Measurements from ENCODE around the gene WAS. TPM values are rescaled to one million over a fixed set of nuclear protein-coding genes. Genes with fewer than 3 reads are reported as not detected.

The WAS gene
- total and polyA plus RNA-seq, 2 of the 8 experiments (the other 6 are each of a cell fraction or from before 2014, with no cell fraction given): 0.63 to 0.65 TPM

DNA sequence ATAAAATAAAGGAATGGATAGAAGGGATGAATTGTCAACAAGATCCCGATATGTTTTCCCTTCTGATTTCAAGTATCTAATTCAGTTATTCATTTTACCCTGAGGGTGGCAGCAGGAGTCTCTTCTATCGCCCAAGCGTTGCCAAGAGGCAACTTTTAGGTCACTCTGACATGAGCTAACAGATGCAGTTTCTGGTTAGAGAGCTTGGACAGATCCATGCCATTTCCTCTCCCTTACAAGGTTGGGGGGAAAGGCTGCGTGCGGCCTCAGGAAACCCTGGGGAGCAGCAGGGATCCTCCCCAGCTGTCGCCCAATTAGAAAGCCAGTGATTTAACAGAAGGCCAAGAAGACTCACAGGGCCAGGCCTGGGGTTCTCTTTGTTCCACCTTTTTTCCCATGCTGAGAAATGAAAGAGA, 35.3 kb upstream of the WAS start:
- 13% methylated on average over 6 of the region's 6 CpGs; no CpG with 5 or more reads in 1 of the 2 experiments for whole genome bisulfite sequencing, 2 experiments (ENCODE audit: extremely low coverage in 1 of 2, insufficient coverage in 1 of 2, insufficient read length in 1 of 2, insufficient replicate concordance in 2 of 2, low coverage in 1 of 2, low lambda C conversion rate in 2 of 2, missing lambda C conversion rate in 1 of 2)
- Histone ChIP-seq H3K23me2 (ENCODE audit: low read depth, low read length) (no peaks in the 10 kb centered on the region), H3K79me1 (ENCODE audit: low read depth, low read length) (no peaks in the 10 kb centered on the region), H4K5ac (ENCODE audit: insufficient read length, low read depth, low read length) (no peak overlapping the region), H3K27me3 (replicated peaks in 1 of 4; ENCODE audit: control insufficient read depth in 3 of 4, extremely low read depth in 1 of 4, insufficient read depth in 3 of 4, low read length in 3 of 4) (no peaks in the 10 kb centered on the region), H3K4me2 (ENCODE audit: insufficient read depth in 1 of 2, low read depth in 2 of 2, low read length in 2 of 2) (no peak overlapping the region; a peak in 1 of 4 replicates), H4K20me1 (replicated peaks in 1 of 2; ENCODE audit: control insufficient read depth in 1 of 2, insufficient read depth in 2 of 2, low read length in 2 of 2) (no peaks in the 10 kb centered on the region), H3K9ac (replicated peaks in 1 of 4; ENCODE audit: extremely low read depth in 1 of 4, low read depth in 3 of 4, low read length in 3 of 4) (no peak overlapping the region), H3K14ac (ENCODE audit: insufficient read length) (no peak overlapping the region), H3K36me3 (ENCODE audit: control insufficient read depth in 2 of 4, insufficient read depth in 4 of 4, low read length in 3 of 4) (no peaks in the 10 kb centered on the region), H3K9me3 (ENCODE audit: insufficient read depth in 2 of 2, low read depth in 1 of 2, low read length in 1 of 2) (no peaks in the 10 kb centered on the region), H4K91ac (replicated peaks; ENCODE audit: insufficient read length, low read length) (no peak overlapping the region), H3K23ac (ENCODE audit: insufficient read length) (no peak overlapping the region), H2AK5ac (ENCODE audit: low read depth, low read length) (no peak overlapping the region), H3K18ac (ENCODE audit: extremely low read depth, low read length) (no peak overlapping the region), H3K27ac (ENCODE audit: low read depth, low read length) (no peak overlapping the region), H2AFZ (ENCODE audit: low read length) (no peak overlapping the region), H3K4ac (replicated peaks; ENCODE audit: insufficient read length, low read depth, low read length) (no peak overlapping the region), H2BK15ac (ENCODE audit: low read length) (no peak overlapping the region), H3K56ac (replicated peaks; ENCODE audit: insufficient read length, low read depth, low read length) (no peak overlapping the region), H3K4me1 (replicated peaks in 1 of 4; ENCODE audit: control insufficient read depth in 3 of 4, insufficient read depth in 4 of 4, low read length in 3 of 4) (peaks cover 0 to 3% (median under 1%) of the 10 kb centered on the region in 4 experiments; a peak in 3 of 7 replicates), H4K8ac (ENCODE audit: extremely low read depth, insufficient read depth, low read length) (no peak overlapping the region), H2BK120ac (replicated peaks; ENCODE audit: low read depth, low read length) (no peak overlapping the region), H2BK12ac (ENCODE audit: low read depth, low read length) (no peak overlapping the region), H2BK20ac (ENCODE audit: low read length) (no peak overlapping the region), H3K4me3 (ENCODE audit: extremely low read depth in 1 of 4, insufficient read depth in 2 of 4, low read depth in 3 of 4, low read length in 4 of 4) (no peak overlapping the region), H3K79me2 (ENCODE audit: control insufficient read depth in 1 of 2, insufficient read depth in 2 of 2, low read length in 2 of 2) (no peaks in the 10 kb centered on the region), H2BK5ac (ENCODE audit: low read depth, low read length) (no peak overlapping the region)
- peak; percentile 94 for FAIRE-seq
- ChIA-PET CTCF (ENCODE audit: partially characterized antibody) (interaction anchor here (0.7 to 1.5 kb wide), 9 partner anchors 9 to 1325 kb away, joined by 3 to 8 read pairs (median 3); partner anchors contain the start of gene SUV39H1), POLR2A (ENCODE audit: partially characterized antibody) (interaction anchor here (1.1 to 1.6 kb wide), 4 partner anchors 49 to 280 kb away, joined by 3 to 4 read pairs (median 3); partner anchors contain the start of gene SLC35A2)
- no peak for TF ChIP-seq POLR2AphosphoS5 (IDR thresholded peaks at IDR 0.05; ENCODE audit: low read depth, low read length)
- TF ChIP-seq RAD21 (IDR thresholded peaks at IDR 0.05 in 1 of 2, conservative IDR thresholded peaks at IDR 0.05 in 1 of 2; ENCODE audit: low read depth in 2 of 2, low read length in 2 of 2): peak; percentile 64 to 71
- no peak for TF ChIP-seq SRF (IDR thresholded peaks at IDR 0.05; ENCODE audit: low read depth, low read length)
- TF ChIP-seq TCF12 (IDR thresholded peaks at IDR 0.05; ENCODE audit: low read depth, low read length): 0 out of 2 replicates have a peak, but pooled peaks have one; percentile 8
- TF ChIP-seq EGR1 (IDR thresholded peaks at IDR 0.05; ENCODE audit: borderline replicate concordance, low read depth, low read length): no peak
- TF ChIP-seq, protein P1, sequence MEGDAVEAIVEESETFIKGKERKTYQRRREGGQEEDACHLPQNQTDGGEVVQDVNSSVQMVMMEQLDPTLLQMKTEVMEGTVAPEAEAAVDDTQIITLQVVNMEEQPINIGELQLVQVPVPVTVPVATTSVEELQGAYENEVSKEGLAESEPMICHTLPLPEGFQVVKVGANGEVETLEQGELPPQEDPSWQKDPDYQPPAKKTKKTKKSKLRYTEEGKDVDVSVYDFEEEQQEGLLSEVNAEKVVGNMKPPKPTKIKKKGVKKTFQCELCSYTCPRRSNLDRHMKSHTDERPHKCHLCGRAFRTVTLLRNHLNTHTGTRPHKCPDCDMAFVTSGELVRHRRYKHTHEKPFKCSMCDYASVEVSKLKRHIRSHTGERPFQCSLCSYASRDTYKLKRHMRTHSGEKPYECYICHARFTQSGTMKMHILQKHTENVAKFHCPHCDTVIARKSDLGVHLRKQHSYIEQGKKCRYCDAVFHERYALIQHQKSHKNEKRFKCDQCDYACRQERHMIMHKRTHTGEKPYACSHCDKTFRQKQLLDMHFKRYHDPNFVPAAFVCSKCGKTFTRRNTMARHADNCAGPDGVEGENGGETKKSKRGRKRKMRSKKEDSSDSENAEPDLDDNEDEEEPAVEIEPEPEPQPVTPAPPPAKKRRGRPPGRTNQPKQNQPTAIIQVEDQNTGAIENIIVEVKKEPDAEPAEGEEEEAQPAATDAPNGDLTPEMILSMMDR (IDR thresholded peaks at IDR 0.05; ENCODE audit: control extremely low read depth in 1 of 3, insufficient read depth in 1 of 3, low read depth in 1 of 3, low read length in 3 of 3): peak in 2 of 3 experiments; percentile 10 to 28; a peak in 2 of 4 replicates
- TF ChIP-seq NANOG (IDR thresholded peaks at IDR 0.05; ENCODE audit: insufficient read depth, low read depth, low read length, poor library complexity, severe bottlenecking): peak; percentile 64
- TF ChIP-seq SP1 (IDR thresholded peaks at IDR 0.05; ENCODE audit: low read depth, low read length): 0 out of 2 replicates have a peak, but pooled peaks have one; percentile 22
- TF ChIP-seq CBX8 (IDR thresholded peaks at IDR 0.05; ENCODE audit: borderline replicate concordance, low read depth, low read length): no peak
- DNase-seq (ENCODE audit: low read depth in 1 of 2, low spot score in 2 of 2): peak; percentile 50 to 54

Data from H1 (cell line).